ACC112 (cell line): ENCODE measurements around the gene RAB22A.
"Not testable (repeated sequence)": the region's sequence is repeated elsewhere in the genome, so short reads cannot be mapped to it uniquely, and the experiment has no call there.

Experiments used
- H2AFZ ChIP-seq: fragments of 200-600 bp; sonication (generic); one replicate; pipeline ENCODE4 v1.6.0; 2017; ENCODE audit warnings: antibody characterized with exemption, low read length; ENCODE audit not compliant: unreplicated experiment
- H3K27ac ChIP-seq: fragments of 200-600 bp; sonication (generic); 2 replicates; pipeline ENCODE4 v1.5.1; 2014; ENCODE audit warnings: low read depth, mild to moderate bottlenecking, antibody characterized with exemption, low read length, moderate library complexity
- H3K27me3 ChIP-seq: fragments of 200-600 bp; sonication (generic); 2 replicates; pipeline ENCODE4 v1.6.1; 2014; ENCODE audit warnings: mild to moderate bottlenecking, antibody characterized with exemption, low read length, moderate library complexity, mixed read lengths; ENCODE audit not compliant: insufficient read depth
- H3K36me3 ChIP-seq: fragments of 200-600 bp; sonication (generic); 2 replicates; pipeline ENCODE4 v1.6.1; 2016; ENCODE audit warnings: mild to moderate bottlenecking, antibody characterized with exemption, low read length, moderate library complexity, mixed read lengths; ENCODE audit not compliant: insufficient read depth
- H3K4me1 ChIP-seq: fragments of 200-600 bp; sonication (generic); one replicate; pipeline ENCODE4 v1.6.1; 2016; ENCODE audit warnings: low read length, mixed read lengths; ENCODE audit not compliant: insufficient read depth, unreplicated experiment, control insufficient read depth
- H3K4me3 ChIP-seq: fragments of 200-600 bp; sonication (generic); 2 replicates; pipeline ENCODE4 v1.5.1; 2014; ENCODE audit warnings: mild to moderate bottlenecking, low read depth, low read length
- H3K79me2 ChIP-seq: fragments of 200-600 bp; sonication (generic); one replicate; pipeline ENCODE4 v1.6.0; 2016; ENCODE audit warnings: low read length; ENCODE audit not compliant: control insufficient read depth, unreplicated experiment, insufficient read depth

RAB22A gene

GRCh38 chr20:58373296-58373695, 63.8 kb downstream of the RAB22A start:
- not testable (repeated sequence) for H3K36me3 ChIP-seq, H3K27ac ChIP-seq, H3K4me3 ChIP-seq, H3K4me1 ChIP-seq, H3K79me2 ChIP-seq, H3K27me3 ChIP-seq, H2AFZ ChIP-seq

- no peaks in the 10 kb centered on the region for H3K79me2 ChIP-seq
- no peaks in the 10 kb centered on the region for H3K36me3 ChIP-seq
Measured at GRCh38 chr20:58374027-58374850, 64.7 kb downstream of the RAB22A start.

GRCh38 chr20:58374906-58375758, 65.6 kb downstream of the RAB22A start:
- no peaks in the 10 kb centered on the region for H3K79me2 ChIP-seq
- no peaks in the 10 kb centered on the region for H3K36me3 ChIP-seq
- peak overlapping the region; percentile 2 for H2AFZ ChIP-seq
- peaks cover 5% of the 10 kb centered on the region for H3K4me1 ChIP-seq
- H3K4me3 ChIP-seq, result no peak overlapping the region; the same call in 1 of the 2 replicates
- H3K27ac ChIP-seq, result no peak overlapping the region
- no peaks in the 10 kb centered on the region for H3K27me3 ChIP-seq

More at GRCh38 chr20:58374027-58374850, 64.7 kb downstream of the RAB22A start:
- Histone ChIP-seq H3K4me3 (no peak overlapping the region), H3K27me3 (no peaks in the 10 kb centered on the region), H2AFZ (no peak overlapping the region), H3K4me1 (peaks cover 5% of the 10 kb centered on the region), H3K27ac (no peak overlapping the region)

- Histone ChIP-seq H3K4me3 (no peak overlapping the region), H3K27ac (no peak overlapping the region), H2AFZ (peak overlapping the region; percentile 2), H3K79me2 (no peaks in the 10 kb centered on the region), H3K27me3 (no peaks in the 10 kb centered on the region), H3K4me1 (peaks cover 5% of the 10 kb centered on the region), H3K36me3 (no peaks in the 10 kb centered on the region)
Measured at GRCh38 chr20:58375759-58376352, 66.3 kb downstream of the RAB22A start.

- H3K27ac ChIP-seq, result no peak overlapping the region
Measured at GRCh38 chr20:58377017-58377416, 67.5 kb downstream of the RAB22A start.

GRCh38 chr20:58377766-58378401, 68.4 kb downstream of the RAB22A start:
- H3K27me3 ChIP-seq, result no peaks in the 10 kb centered on the region
- H2AFZ ChIP-seq, result no peak overlapping the region

More at GRCh38 chr20:58377017-58377416, 67.5 kb downstream of the RAB22A start:
- H3K4me1 ChIP-seq, result peaks cover 5% of the 10 kb centered on the region
- H3K4me3 ChIP-seq, result no peak overlapping the region
- no peak overlapping the region for H2AFZ ChIP-seq
- H3K79me2 ChIP-seq, result no peaks in the 10 kb centered on the region
- no peaks in the 10 kb centered on the region for H3K27me3 ChIP-seq
- H3K36me3 ChIP-seq, result no peaks in the 10 kb centered on the region

GRCh38 chr20:58378704-58379103, 69.2 kb downstream of the RAB22A start:
- H3K79me2 ChIP-seq, result no peaks in the 10 kb centered on the region
- H3K4me1 ChIP-seq, result peaks cover 5% of the 10 kb centered on the region
- no peaks in the 10 kb centered on the region for H3K36me3 ChIP-seq
- no peaks in the 10 kb centered on the region for H3K27me3 ChIP-seq
- no peak overlapping the region for H2AFZ ChIP-seq
- no peak overlapping the region for H3K4me3 ChIP-seq
- no peak overlapping the region for H3K27ac ChIP-seq

More at GRCh38 chr20:58377766-58378401, 68.4 kb downstream of the RAB22A start:
- Histone ChIP-seq H3K79me2 (no peaks in the 10 kb centered on the region), H3K4me3 (no peak overlapping the region), H3K27ac (no peak overlapping the region), H3K36me3 (no peaks in the 10 kb centered on the region), H3K4me1 (peaks cover 5% of the 10 kb centered on the region)

GRCh38 chr20:58381627-58382026, 72.1 kb downstream of the RAB22A start:
- H3K4me3 ChIP-seq, result no peak overlapping the region
- H3K27ac ChIP-seq, result no peak overlapping the region
- H3K79me2 ChIP-seq, result no peaks in the 10 kb centered on the region
- H2AFZ ChIP-seq, result no peak overlapping the region
- no peaks in the 10 kb centered on the region for H3K27me3 ChIP-seq
- peaks cover 8% of the 10 kb centered on the region for H3K4me1 ChIP-seq
- no peaks in the 10 kb centered on the region for H3K36me3 ChIP-seq

GRCh38 chr20:58382096-58382495, 72.6 kb downstream of the RAB22A start:
- H3K4me1 ChIP-seq, result peaks cover 8% of the 10 kb centered on the region
- H3K36me3 ChIP-seq, result no peaks in the 10 kb centered on the region
- H2AFZ ChIP-seq, result no peak overlapping the region
- no peak overlapping the region for H3K4me3 ChIP-seq
- H3K27ac ChIP-seq, result no peak overlapping the region
- no peaks in the 10 kb centered on the region for H3K79me2 ChIP-seq
- H3K27me3 ChIP-seq, result no peaks in the 10 kb centered on the region

- Histone ChIP-seq H3K4me1 (peaks cover 8% of the 10 kb centered on the region), H3K27ac (no peak overlapping the region), H3K4me3 (no peak overlapping the region), H3K27me3 (no peaks in the 10 kb centered on the region), H3K79me2 (peaks cover 7% of the 10 kb centered on the region), H2AFZ (no peak overlapping the region), H3K36me3 (peaks cover 2% of the 10 kb centered on the region; the same call in 1 of the 2 replicates)
Measured at GRCh38 chr20:58384821-58385220, 75.3 kb downstream of the RAB22A start.
